Measurements from ENCODE around the gene PRRC1. TPM values are rescaled to one million over a fixed set of nuclear protein-coding genes. Genes with fewer than 3 reads are reported as not detected.

Gene PRRC1
- polyA plus RNA-seq, 1 of the 3 experiments (the other 2 are of a cell fraction), result 26.6 TPM

DNA sequence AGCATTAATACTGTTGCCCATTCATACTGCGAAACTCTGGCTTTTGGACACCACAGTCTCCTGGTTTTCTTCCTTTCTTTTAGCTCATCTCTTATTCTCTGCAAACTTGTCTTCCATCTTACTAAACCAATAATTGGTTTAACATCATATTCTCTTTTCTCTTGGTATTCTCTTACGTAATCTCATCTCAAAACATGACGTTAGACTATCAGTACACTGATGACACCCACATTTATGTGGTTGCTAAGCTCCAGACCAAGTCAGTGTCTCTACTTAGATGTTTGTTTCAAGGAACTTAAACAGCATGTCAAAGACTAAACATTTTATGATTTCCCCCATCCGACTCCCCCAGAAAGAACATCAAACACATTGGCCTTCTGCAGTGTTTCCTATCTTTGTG, 2.1 kb downstream of the PRRC1 start:
- no peaks in the 10 kb centered on the region for H3F3A ChIP-seq (replicated peaks; ENCODE audit: insufficient read depth)
- no peak for TF ChIP-seq EP300 (IDR thresholded peaks at IDR 0.05; ENCODE audit: borderline replicate concordance in 1 of 2, low read depth in 1 of 2, low read length in 1 of 2)
- no peak for TF ChIP-seq RFX5 (IDR thresholded peaks at IDR 0.05; ENCODE audit: low read length)
- no peak for TF ChIP-seq TEAD4 (IDR thresholded peaks at IDR 0.05; ENCODE audit: borderline replicate concordance, insufficient read depth)
- no peak for TF ChIP-seq POLR2AphosphoS5 (IDR thresholded peaks at IDR 0.05; ENCODE audit: low read depth, low read length)
- TF ChIP-seq MXI1 (IDR thresholded peaks at IDR 0.05; ENCODE audit: low read depth, low read length), result no peak
- TF ChIP-seq RXRA (IDR thresholded peaks at IDR 0.05; ENCODE audit: borderline replicate concordance, low read depth), result no peak
- TF ChIP-seq EZH2phosphoT487 (IDR thresholded peaks at IDR 0.05; ENCODE audit: borderline replicate concordance, low read depth), result no peak
- TF ChIP-seq YY1 (IDR thresholded peaks at IDR 0.05; ENCODE audit: low read depth), result no peak
- TF ChIP-seq, protein P1, sequence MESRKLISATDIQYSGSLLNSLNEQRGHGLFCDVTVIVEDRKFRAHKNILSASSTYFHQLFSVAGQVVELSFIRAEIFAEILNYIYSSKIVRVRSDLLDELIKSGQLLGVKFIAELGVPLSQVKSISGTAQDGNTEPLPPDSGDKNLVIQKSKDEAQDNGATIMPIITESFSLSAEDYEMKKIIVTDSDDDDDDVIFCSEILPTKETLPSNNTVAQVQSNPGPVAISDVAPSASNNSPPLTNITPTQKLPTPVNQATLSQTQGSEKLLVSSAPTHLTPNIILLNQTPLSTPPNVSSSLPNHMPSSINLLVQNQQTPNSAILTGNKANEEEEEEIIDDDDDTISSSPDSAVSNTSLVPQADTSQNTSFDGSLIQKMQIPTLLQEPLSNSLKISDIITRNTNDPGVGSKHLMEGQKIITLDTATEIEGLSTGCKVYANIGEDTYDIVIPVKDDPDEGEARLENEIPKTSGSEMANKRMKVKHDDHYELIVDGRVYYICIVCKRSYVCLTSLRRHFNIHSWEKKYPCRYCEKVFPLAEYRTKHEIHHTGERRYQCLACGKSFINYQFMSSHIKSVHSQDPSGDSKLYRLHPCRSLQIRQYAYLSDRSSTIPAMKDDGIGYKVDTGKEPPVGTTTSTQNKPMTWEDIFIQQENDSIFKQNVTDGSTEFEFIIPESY (IDR thresholded peaks at IDR 0.05; ENCODE audit: borderline replicate concordance, low read depth), result no peak
- TF ChIP-seq FOXJ3 (CRISPR knock-in tag; IDR thresholded peaks at IDR 0.05), result no peak
- H3K4me3 ChIP-seq (ENCODE audit: low read depth in 2 of 2, low read length in 1 of 2), result 0 out of 4 replicates have a peak overlapping the region, but pooled peaks of 1 of the 2 experiments have one; percentile 86
- no peak overlapping the region for H3K27ac ChIP-seq (ENCODE audit: low read depth in 2 of 2, low read length in 1 of 2)
- no peaks in the 10 kb centered on the region for H3K9me2 ChIP-seq
- H3K79me2 ChIP-seq (ENCODE audit: insufficient read depth), result peaks cover 67% of the 10 kb centered on the region
- H3K9ac ChIP-seq, result no peak overlapping the region
- no peaks in the 10 kb centered on the region for H3K27me3 ChIP-seq (ENCODE audit: insufficient read depth)
- peaks cover 4 to 9% of the 10 kb centered on the region in 2 experiments; a peak in 3 of 4 replicates for H3K4me1 ChIP-seq (ENCODE audit: control insufficient read depth in 1 of 2, insufficient read depth in 2 of 2, low read depth in 1 of 2, low read length in 1 of 2)
- H2AFZ ChIP-seq (ENCODE audit: low read depth), result no peak overlapping the region
- WGBS (ENCODE audit: low lambda C conversion rate), result 96% methylated on average over 4 of the region's 4 CpGs
- no peak for DNase-seq
- H3K4me2 ChIP-seq, result peak overlapping the region; percentile 94
- ChIA-PET CTCF (no interaction called here), POLR2A (no interaction called here)
- peaks cover 37% of the 10 kb centered on the region for H4K20me1 ChIP-seq (ENCODE audit: insufficient read depth)
- peaks cover 27 to 55% of the 10 kb centered on the region in 2 experiments for H3K36me3 ChIP-seq (replicated peaks in 1 of 2; ENCODE audit: control insufficient read depth in 1 of 2, insufficient read depth in 2 of 2, low read length in 1 of 2)
- H3K9me3 ChIP-seq, result no peaks in the 10 kb centered on the region

DNA sequence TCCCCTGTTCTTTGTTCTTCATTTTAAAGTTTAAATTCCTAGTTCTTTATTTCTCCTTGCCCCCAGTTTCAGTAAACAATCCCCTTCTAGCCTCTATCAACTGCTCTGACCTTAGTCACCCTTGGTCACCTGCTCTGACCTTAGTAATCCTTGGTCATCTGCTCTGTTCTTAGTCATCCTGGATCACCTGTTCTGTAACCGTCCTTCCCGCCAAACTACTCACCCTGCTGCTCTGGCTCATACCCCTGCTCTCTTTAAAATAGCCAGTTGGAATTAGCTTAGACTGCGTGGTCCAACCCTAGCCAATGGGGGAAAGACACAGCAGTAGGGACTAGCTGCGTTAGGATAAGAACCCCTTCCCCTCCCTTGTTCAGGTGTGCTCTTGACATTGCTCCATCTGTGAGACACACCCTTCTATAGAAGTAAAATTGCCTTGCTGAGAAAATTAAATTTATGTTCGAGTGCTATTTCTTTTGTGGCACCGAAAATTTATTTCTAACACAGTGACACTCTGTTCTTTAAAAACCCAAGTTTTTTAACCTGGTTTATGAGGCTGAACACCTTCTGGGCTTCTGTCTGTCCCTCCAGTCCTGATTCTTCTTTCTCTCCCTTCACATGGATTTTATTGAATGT, 3.8 kb downstream of the PRRC1 start:
- WGBS (ENCODE audit: low lambda C conversion rate), result 96% methylated on average over 6 of the region's 6 CpGs
- H3F3A ChIP-seq (replicated peaks; ENCODE audit: insufficient read depth), result no peaks in the 10 kb centered on the region
- peaks cover 83% of the 10 kb centered on the region for H3K79me2 ChIP-seq (ENCODE audit: insufficient read depth)
- H3K4me3 ChIP-seq (ENCODE audit: low read depth in 2 of 2, low read length in 1 of 2), result no peak overlapping the region
- TF ChIP-seq, protein P2, sequence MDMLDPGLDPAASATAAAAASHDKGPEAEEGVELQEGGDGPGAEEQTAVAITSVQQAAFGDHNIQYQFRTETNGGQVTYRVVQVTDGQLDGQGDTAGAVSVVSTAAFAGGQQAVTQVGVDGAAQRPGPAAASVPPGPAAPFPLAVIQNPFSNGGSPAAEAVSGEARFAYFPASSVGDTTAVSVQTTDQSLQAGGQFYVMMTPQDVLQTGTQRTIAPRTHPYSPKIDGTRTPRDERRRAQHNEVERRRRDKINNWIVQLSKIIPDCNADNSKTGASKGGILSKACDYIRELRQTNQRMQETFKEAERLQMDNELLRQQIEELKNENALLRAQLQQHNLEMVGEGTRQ (IDR thresholded peaks at IDR 0.05; ENCODE audit: borderline replicate concordance, low read depth, low read length), result no peak
- no peak for TF ChIP-seq NFIC (IDR thresholded peaks at IDR 0.05; ENCODE audit: borderline replicate concordance)
- H3K36me3 ChIP-seq (replicated peaks in 1 of 2; ENCODE audit: control insufficient read depth in 1 of 2, insufficient read depth in 2 of 2, low read length in 1 of 2), result peaks cover 44 to 72% of the 10 kb centered on the region in 2 experiments
- H3K9me2 ChIP-seq, result no peaks in the 10 kb centered on the region
- DNase-seq, result no peak
- no peak overlapping the region for H3K27ac ChIP-seq (ENCODE audit: low read depth in 2 of 2, low read length in 1 of 2)
- H3K9ac ChIP-seq, result no peak overlapping the region
- H4K20me1 ChIP-seq (ENCODE audit: insufficient read depth), result peaks cover 37% of the 10 kb centered on the region
- peaks cover 4 to 9% of the 10 kb centered on the region in 2 experiments; a peak in 3 of 4 replicates for H3K4me1 ChIP-seq (ENCODE audit: control insufficient read depth in 1 of 2, insufficient read depth in 2 of 2, low read depth in 1 of 2, low read length in 1 of 2)
- POLR2A ChIA-PET, result no interaction called here
- H3K4me2 ChIP-seq, result no peak overlapping the region
- CTCF ChIA-PET, result interaction anchor here (1.6 kb wide), 1 partner anchor 42 kb away, joined by 3 read pairs; no protein-coding TSS in a partner anchor
- no peaks in the 10 kb centered on the region for H3K9me3 ChIP-seq
- no peaks in the 10 kb centered on the region for H3K27me3 ChIP-seq (ENCODE audit: insufficient read depth)
- no peak overlapping the region for H2AFZ ChIP-seq (ENCODE audit: low read depth)

Measured in SK-N-SH (cell line).